GM19372 (cell line): Measurements from ENCODE around the gene VAPB.

Source experiments
- ATAC-seq: cut with Tn5 transposase; IDR thresholded peaks from one replicate; pipeline ENCODE4 v1.9.1; 2021; ENCODE audit warnings: mild to moderate bottlenecking, low read depth, moderate library complexity; ENCODE audit not compliant: unreplicated experiment

The VAPB gene

GRCh38 chr20:58377766-58378401 lies 11.1 kb upstream of the VAPB start:
- ATAC-seq, result no peak

GRCh38 chr20:58378704-58379103 lies 10.3 kb upstream of the VAPB start:
- no peak for ATAC-seq

- ATAC-seq, result no peak
These were observed 7.4 kb upstream of the VAPB start for GRCh38 chr20:58381627-58382026.

DNA sequence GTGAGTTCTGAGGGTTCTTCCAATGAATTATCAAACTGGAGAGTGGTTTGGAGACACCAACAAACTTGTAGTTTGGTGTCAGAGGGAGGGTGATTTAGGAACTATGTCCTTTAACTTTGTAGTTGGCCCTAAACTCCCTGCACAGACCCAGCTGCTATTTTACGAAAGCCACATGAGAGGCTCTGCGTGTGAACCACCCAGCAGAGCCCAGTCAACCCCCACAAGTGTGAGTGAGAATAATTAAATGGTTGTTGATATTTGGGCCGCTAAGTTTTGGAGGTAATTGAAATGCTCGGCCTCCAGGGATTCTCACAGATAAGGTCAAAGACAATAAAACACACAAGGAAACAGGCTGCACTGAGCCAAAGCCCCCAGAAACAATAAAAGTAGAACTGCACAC lies 6.9 kb upstream of the VAPB start:
- no peak for ATAC-seq

- no peak for ATAC-seq
These were observed 4.2 kb upstream of the VAPB start for GRCh38 chr20:58384821-58385220.

- no peak for ATAC-seq
These were observed 914 bp upstream of the VAPB start for GRCh38 chr20:58388028-58388601.

DNA sequence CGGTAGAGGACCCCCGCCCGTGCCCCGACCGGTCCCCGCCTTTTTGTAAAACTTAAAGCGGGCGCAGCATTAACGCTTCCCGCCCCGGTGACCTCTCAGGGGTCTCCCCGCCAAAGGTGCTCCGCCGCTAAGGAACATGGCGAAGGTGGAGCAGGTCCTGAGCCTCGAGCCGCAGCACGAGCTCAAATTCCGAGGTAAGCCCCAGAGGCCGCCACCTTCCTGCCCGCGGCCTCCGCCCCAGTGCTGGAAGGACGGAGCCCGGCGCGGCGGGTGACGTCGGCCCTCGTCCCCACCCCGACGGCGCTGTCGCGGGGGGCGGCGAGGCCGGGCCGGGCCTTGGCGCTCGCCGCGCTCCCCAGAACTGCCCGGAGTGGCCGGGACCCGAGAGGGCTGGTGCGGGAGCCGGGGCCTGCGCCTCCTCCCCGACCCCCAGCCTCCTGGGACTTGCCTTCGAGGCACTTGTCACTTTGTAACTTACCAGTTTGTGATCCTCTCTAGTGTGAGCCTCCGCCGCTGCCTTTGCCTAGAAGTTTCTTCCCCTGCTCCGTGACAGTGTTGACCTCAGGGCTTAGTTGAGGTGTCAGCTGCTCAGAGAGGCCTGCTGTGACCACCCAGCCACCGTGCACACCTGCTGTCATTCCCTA lies 417 bp downstream of the VAPB start:
- ATAC-seq, result peak; percentile 25

- ATAC-seq, result no peak
These were observed 1.1 kb downstream of the VAPB start for GRCh38 chr20:58389968-58390658.

- no peak for ATAC-seq
These were observed 1.6 kb downstream of the VAPB start for GRCh38 chr20:58390659-58391035.

DNA sequence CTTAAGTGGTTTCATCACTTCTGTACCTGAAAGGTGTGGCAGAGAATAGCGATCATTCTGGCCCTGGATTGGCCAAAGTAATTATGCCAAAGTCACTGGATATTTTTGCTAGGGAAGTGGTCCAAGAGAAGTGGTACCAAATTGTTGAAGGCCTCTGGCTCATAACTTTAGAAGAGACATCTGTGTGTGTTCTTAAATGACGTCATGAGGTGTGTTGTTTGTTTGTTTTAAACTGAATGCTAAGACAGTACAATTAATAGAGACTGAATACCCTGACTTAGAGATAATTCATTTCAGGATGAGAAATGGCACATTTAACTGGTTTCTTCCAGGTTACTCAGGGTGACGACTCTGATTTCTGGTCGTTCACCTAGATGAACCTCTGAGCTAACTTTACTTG lies 3.3 kb downstream of the VAPB start:
- no peak for ATAC-seq

GRCh38 chr20:58393299-58393698 lies 4.3 kb downstream of the VAPB start:
- ATAC-seq, result no peak

DNA sequence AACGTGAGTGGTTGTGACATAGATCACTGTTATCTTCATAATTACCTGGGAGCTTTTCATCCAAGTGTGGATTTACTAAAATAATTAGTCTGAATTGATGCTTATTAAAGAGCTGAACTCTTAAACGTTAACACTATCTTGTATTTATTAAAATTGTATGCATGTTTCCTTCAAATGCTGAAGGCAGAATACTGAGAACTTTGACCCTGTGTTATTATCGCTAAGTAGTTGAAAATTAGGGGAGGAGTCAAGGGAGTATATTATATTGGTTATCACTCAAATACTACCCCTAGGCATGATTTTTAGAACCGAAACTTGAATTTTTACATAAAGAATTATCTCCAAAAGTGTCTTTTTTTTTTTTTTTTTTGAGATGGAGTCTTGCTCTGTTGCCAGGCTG lies 5.8 kb downstream of the VAPB start:
- ATAC-seq, result no peak

DNA sequence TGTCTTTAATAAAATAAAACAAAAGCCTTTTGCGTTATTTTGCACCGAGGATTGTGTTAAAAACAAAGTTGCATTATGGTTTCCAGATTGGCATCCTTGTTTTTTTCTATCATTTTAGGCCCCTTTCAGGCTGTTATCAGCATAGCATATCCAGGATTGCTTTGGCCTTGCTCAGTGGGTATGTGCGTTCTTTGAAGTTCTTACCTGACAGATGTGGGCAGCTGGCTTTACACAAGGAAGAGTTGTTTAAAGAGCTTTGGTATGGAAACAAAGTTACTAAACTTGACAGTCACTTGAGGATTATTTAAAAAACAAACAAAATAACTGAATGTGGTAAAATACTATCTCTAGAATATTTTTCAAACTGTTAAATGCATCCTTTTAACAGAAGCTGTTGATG lies 6.6 kb downstream of the VAPB start:
- no peak for ATAC-seq

DNA sequence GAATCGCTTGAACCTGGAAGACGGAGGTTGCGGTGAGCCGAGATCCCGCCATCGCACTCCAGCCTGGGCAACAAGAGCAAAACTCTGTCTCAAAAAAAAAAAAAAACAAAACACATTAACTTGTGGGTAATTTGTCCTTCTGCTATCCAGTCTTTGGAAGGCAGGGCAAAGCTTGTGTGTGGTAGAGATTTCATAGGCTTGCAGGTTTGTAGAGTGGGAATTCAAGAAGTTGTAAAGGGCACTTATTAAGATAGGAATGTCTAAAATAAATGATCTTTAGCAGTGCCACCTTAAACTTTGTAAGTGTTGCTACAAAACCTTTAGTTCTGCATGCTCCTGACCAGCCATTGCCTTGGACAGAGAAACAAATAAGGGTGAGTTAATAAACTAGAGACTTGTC lies 8.4 kb downstream of the VAPB start:
- ATAC-seq, result no peak

DNA sequence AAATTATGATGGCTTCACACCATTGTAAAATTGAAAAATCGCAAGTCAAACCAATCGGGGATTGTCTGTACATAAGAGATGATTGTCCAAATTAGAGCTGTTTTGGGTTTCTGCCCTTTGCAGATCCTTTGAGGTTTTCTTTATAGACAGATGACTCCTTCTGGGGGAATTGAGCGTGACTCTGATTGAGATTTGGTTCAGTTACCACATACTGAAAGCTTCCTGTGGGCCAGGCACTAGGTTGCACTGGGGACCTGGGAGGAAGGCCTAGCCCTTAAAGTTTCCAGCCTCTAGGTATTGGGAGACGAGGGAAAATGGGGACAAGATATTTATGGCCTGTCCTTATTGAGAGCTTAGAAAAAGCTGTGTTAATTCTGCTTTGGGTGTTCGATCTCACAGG lies 9.2 kb downstream of the VAPB start:
- ATAC-seq, result no peak

GRCh38 chr20:58399926-58400325 lies 10.9 kb downstream of the VAPB start:
- ATAC-seq, result no peak

GRCh38 chr20:58401162-58401561 lies 12.1 kb downstream of the VAPB start:
- no peak for ATAC-seq

DNA sequence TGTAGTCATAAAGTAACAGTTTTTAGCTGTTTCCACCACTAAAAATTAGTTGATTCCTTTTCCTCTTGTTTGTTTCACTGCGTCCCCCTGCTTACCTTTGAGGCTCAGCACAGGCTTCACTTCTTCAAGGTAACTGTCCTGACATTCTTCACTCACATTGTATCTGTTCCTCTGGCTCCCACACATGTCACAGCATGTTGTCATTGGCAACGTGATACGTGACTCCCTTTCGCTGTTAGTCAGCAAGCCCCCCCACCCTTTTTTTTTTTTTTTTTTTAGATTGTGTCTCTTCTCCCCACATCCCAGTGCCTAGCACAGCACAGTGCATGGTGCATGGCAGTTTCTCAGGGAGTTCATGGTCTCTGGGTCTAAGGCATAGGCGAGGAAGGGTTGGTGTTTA lies 13.3 kb downstream of the VAPB start:
- no peak for ATAC-seq

GRCh38 chr20:58402827-58403226 lies 13.8 kb downstream of the VAPB start:
- peak; percentile 84 for ATAC-seq

- ATAC-seq, result peak; percentile 24
These were observed 14.2 kb downstream of the VAPB start for GRCh38 chr20:58403272-58403671.

- no peak for ATAC-seq
These were observed 16.7 kb downstream of the VAPB start for GRCh38 chr20:58405504-58406291.
